OCI-LY7 (cell line): ENCODE results near the gene CLMN.

Experiments
- CTCF ChIP-seq: fragments of 200-600 bp; sonication (generic); conservative IDR thresholded peaks from 2 replicates; pipeline ENCODE4 v1.5.1; 2014; ENCODE audit warnings: mild to moderate bottlenecking, antibody characterized with exemption, low read length, moderate library complexity, mixed read lengths
- EZH2phosphoT487 ChIP-seq: fragments of 200-600 bp; sonication (generic); IDR thresholded peaks from 2 replicates; pipeline ENCODE4 v1.6.1; 2018; ENCODE audit warnings: low read depth, borderline replicate concordance, mild to moderate bottlenecking, mixed run types, antibody characterized with exemption, low read length, moderate library complexity, mixed read lengths

- TF ChIP-seq CTCF (no peak), EZH2phosphoT487 (no peak)
These were observed 18.7 kb upstream of the CLMN start for GRCh38 chr14:95338436-95338835.
